Endothelial cell of umbilical vein (primary cell): ENCODE data around the gene CAMK2N1. TPM values are rescaled to one million over a fixed set of nuclear protein-coding genes. Genes with fewer than 3 reads are reported as not detected.
A peak's percentile ranks its signal among the peaks of the same experiment; 100 is the strongest.
"Not testable (repeated sequence)": the region's sequence is repeated elsewhere in the genome, so short reads cannot be mapped to it uniquely, and the experiment has no call there.

ENCODE experiments used
- BruUV-seq: library from RNA; stranded (reverse); fragments of 400-500 nt; replicated peaks from 2 replicates; lab custom pipeline; 2021; lab: Mats Ljungman, UMichigan
- CTCF ChIA-PET: fragments of 300-600, 350-600 bp; sonication (Branson Sonifier 250); formaldehyde crosslinking; loops from one replicate; lab custom pipeline; 2021; ENCODE audit warnings: antibody characterized with exemption, inconsistent platforms; lab: Charles Lee
- POLR2A ChIA-PET: fragments of 300-600, 350-600 bp; sonication (Branson Sonifier 250); formaldehyde crosslinking; loops from one replicate; lab custom pipeline; 2021; ENCODE audit warnings: antibody characterized with exemption, inconsistent platforms; lab: Charles Lee
- DNase-seq: peaks from one replicate; pipeline ENCODE4 v3.0.0-alpha.2; 2011; ENCODE audit warnings: low read depth, low spot score
- FAIRE-seq: peaks from 2 replicates; lab custom pipeline; 2011; peaks lifted over from hg19 to GRCh38; lab: Jason Lieb, UNC
- H2AFZ ChIP-seq: 2 replicates; pipeline ENCODE4 v1.6.0; 2012; ENCODE audit warnings: low read depth, low read length, control low read depth, inconsistent platforms
- H3K27ac ChIP-seq: 2 replicates; pipeline ENCODE4 v1.5.1; 2011; ENCODE audit warnings: low read depth, mild to moderate bottlenecking, control low read depth, low read length, moderate library complexity; ENCODE audit not compliant: insufficient read depth
- H3K27me3 ChIP-seq, 2 experiments: 2 replicates each; pipeline versions ENCODE4 v1.6.0 to v1.6.1; 2011; ENCODE audit warnings: low read length in 2 of 2, mixed read lengths in 1 of 2; ENCODE audit not compliant: control insufficient read depth in 2 of 2, insufficient read depth in 2 of 2
- H3K36me3 ChIP-seq, 2 experiments: 2 replicates in 1 of 2; 3 replicates in 1 of 2; pipeline ENCODE4 v1.5.1; 2011; ENCODE audit warnings: low read length in 2 of 2, mild to moderate bottlenecking in 1 of 2, moderate library complexity in 1 of 2; ENCODE audit not compliant: control insufficient read depth in 2 of 2, insufficient read depth in 2 of 2; ENCODE audit errors: extremely low read depth in 1 of 2
- H3K4me1 ChIP-seq: 3 replicates; pipeline ENCODE4 v1.5.1; 2011; ENCODE audit warnings: mild to moderate bottlenecking, low read length; ENCODE audit not compliant: control insufficient read depth, insufficient read depth; ENCODE audit errors: extremely low read depth
- H3K4me2 ChIP-seq: 2 replicates; pipeline ENCODE4 v1.6.1; 2011; ENCODE audit warnings: low read length, control low read depth, mixed read lengths; ENCODE audit not compliant: insufficient read depth
- H3K4me3 ChIP-seq, 3 experiments: fragments of 200-600 bp in 1 of 3; sonication (generic), shearing (Covaris generic) in 1 of 3; replicated peaks in 1 of 3; 2 replicates each; pipeline ENCODE4 v1.5.1; 2011 to 2016; ENCODE audit warnings: control low read depth in 3 of 3, low read length in 3 of 3, mild to moderate bottlenecking in 2 of 3, inconsistent platforms in 1 of 3, low read depth in 1 of 3, moderate library complexity in 1 of 3; ENCODE audit not compliant: insufficient read depth in 1 of 3
- H3K79me2 ChIP-seq: 2 replicates; pipeline ENCODE4 v1.6.0; 2012; ENCODE audit warnings: low read length, inconsistent platforms; ENCODE audit not compliant: control insufficient read depth, insufficient read depth
- H3K9ac ChIP-seq: replicated peaks from 2 replicates; pipeline ENCODE3; 2011; ENCODE audit warnings: low read length, control low read depth; ENCODE audit not compliant: insufficient read depth; ENCODE audit errors: extremely low read depth
- H3K9me1 ChIP-seq: replicated peaks from 3 replicates; pipeline ENCODE4 v1.6.0; 2011; ENCODE audit warnings: mild to moderate bottlenecking, low read length; ENCODE audit not compliant: control insufficient read depth, insufficient read depth; ENCODE audit errors: extremely low read depth
- H3K9me3 ChIP-seq: replicated peaks from 2 replicates; pipeline ENCODE4 v1.5.1; 2012; ENCODE audit warnings: low read length, inconsistent platforms; ENCODE audit not compliant: control insufficient read depth, insufficient read depth
- H4K20me1 ChIP-seq: replicated peaks from 2 replicates; pipeline ENCODE3; 2011; ENCODE audit warnings: mild to moderate bottlenecking, low read length; ENCODE audit not compliant: control insufficient read depth, insufficient read depth; ENCODE audit errors: extremely low read depth
- CTCF ChIP-seq, 2 donors: IDR thresholded peaks; 1 replicate in 1 of 2; 2 replicates in 1 of 2; pipeline ENCODE4 v1.5.1; 2011; ENCODE audit warnings: low read length in 2 of 2, mild to moderate bottlenecking in 2 of 2, moderate library complexity in 2 of 2, control low read depth in 1 of 2, inconsistent platforms in 1 of 2, low read depth in 1 of 2; ENCODE audit not compliant: insufficient read depth in 1 of 2; ENCODE audit errors: extremely low read depth in 1 of 2
- POLR2AphosphoS5 ChIP-seq: IDR thresholded peaks from 2 replicates; pipeline ENCODE4 v1.6.1; 2012; ENCODE audit warnings: low read depth, mild to moderate bottlenecking, control low read depth, low read length, moderate library complexity; ENCODE audit not compliant: insufficient read depth
- dilution Hi-C: fragments of 300-500 bp; cut with MboI; formaldehyde crosslinking; loops from one replicate; pipeline ENCODE4 v1.15.0; 2019; ENCODE audit warnings: low sequenced_read_pairs; ENCODE audit not compliant: extremely low pct_ligation_motif_present
- intact Hi-C: fragments of 100-400 bp; cut with micrococcal nuclease; formaldehyde crosslinking; loops from one replicate; pipeline ENCODE4 v1.10.0; 2022
- polyA plus RNA-seq, 4 experiments: library from polyadenylated mRNA; depleted of rRNA in 3 of 4; stranded (reverse) in 3 of 4; unstranded in 1 of 4; fragments of >200 nt; gene quantifications; 2 replicates each; pipeline versions ENCODE4 v1.2.1 to v1.2.3, GENCODE V29; 2011 to 2012; ENCODE audit warnings: missing spikeins in 1 of 4
- total RNA-seq: library from RNA; stranded (reverse); gene quantifications from 2 replicates; pipeline ENCODE4 v1.2.3, GENCODE V29; 2021

Gene CAMK2N1
- total and polyA plus RNA-seq, 2 donors (not counting 3 experiments of a cell fraction or from before 2014, with no cell fraction given): 3.3 to 18.3 TPM

GRCh38 chr1:20521960-20522861, 36.2 kb upstream of the CAMK2N1 start:
- no TSS peak for BruUV-seq
- Histone ChIP-seq H3K4me1 (no peaks in the 10 kb centered on the region), H3K9ac (no peak overlapping the region), H4K20me1 (no peaks in the 10 kb centered on the region), H3K4me2 (no peak overlapping the region), H3K27ac (no peak overlapping the region), H3K4me3 (no peak overlapping the region), H3K79me2 (no peaks in the 10 kb centered on the region), H3K36me3 (no peaks in the 10 kb centered on the region), H3K9me3 (no peaks in the 10 kb centered on the region), H3K27me3 (peaks cover 3 to 6% of the 10 kb centered on the region in 2 experiments), H3K9me1 (no peaks in the 10 kb centered on the region), H2AFZ (peak overlapping the region; percentile 17)
- TF ChIP-seq CTCF (IDR thresholded peaks at IDR 0.05; ENCODE audit: extremely low read depth in 1 of 2, insufficient read depth in 1 of 2, low read depth in 1 of 2, low read length in 2 of 2) (peak; percentile 76 to 88), POLR2AphosphoS5 (no peak)
- intact Hi-C loops (loop anchor here (1.0 to 10.0 kb wide), 4 partner anchors 55 to 673 kb away; partner anchors contain the start of gene PINK1), dilution Hi-C loops (no loop called here)
- FAIRE-seq (peak; percentile 95), DNase-seq (peak; percentile 83)
- POLR2A ChIA-PET: interaction anchor here (0.6 kb wide), 1 partner anchor 37 kb away, joined by 3 read pairs; no protein-coding TSS in a partner anchor
- CTCF ChIA-PET: interaction anchor here (0.7 to 3.7 kb wide), 7 partner anchors 53 to 356 kb away, joined by 3 to 30 read pairs (median 3); partner anchors contain the start of gene PINK1

DNA sequence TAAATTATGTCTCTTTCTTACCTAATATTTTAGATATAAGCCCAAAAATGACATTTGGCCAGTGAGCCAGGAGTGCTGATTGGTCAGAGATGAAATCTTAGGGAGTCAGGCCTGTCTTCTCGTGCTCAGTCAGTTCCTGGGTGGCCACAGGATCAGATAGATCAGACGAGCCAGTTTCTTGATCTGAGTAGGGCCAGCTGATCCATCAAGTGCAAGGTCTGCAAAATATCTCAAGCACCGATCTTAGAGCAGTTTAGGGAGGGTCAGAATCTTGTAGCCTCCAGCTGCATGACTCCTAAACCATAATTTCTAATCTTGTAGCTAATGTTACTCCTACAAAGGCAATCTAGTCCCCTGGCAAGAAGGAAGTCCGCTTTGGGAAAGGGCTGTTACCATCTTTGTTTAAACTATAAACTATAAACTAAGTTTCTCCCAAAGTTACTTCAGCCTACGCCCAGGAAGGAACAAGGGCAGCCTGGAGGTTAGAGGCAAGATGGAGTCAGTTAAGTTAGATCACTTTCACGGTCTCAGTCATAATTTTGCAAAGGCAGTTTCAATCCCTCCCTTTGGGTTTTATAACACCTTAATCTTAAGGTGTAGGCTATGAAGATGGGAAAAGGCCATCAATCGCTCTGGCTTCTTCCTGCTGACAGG, 33.7 kb upstream of the CAMK2N1 start:
- H3K27ac ChIP-seq, DNase-seq, H3K4me2 ChIP-seq, H3K9me1 ChIP-seq, H3K4me1 ChIP-seq, H3K27me3 ChIP-seq, H2AFZ ChIP-seq, H3K9me3 ChIP-seq, H3K79me2 ChIP-seq, H3K9ac ChIP-seq, H3K36me3 ChIP-seq, H3K4me3 ChIP-seq, BruUV-seq, dilution Hi-C loops, POLR2A ChIA-PET, FAIRE-seq, H4K20me1 ChIP-seq: not testable (repeated sequence)
- CTCF ChIA-PET: interaction anchor here (1.2 to 1.5 kb wide), 2 partner anchors 55 to 114 kb away, joined by 3 read pairs; no protein-coding TSS in a partner anchor
- intact Hi-C loops: loop anchor here (5.0 to 10.0 kb wide), 2 partner anchors 58 to 675 kb away; no protein-coding TSS in a partner anchor
